K562 treated with DMSO at 1 percent for 4 hours (cell line): Measurements from ENCODE around the gene FOXD3. TPM values are rescaled to one million over a fixed set of nuclear protein-coding genes. Genes with fewer than 3 reads are reported as not detected.

Experiments used
- total RNA-seq: library from RNA; unstranded; fragments of 300-600 nt; gene quantifications from 2 replicates; pipeline ENCODE4 v1.2.3, GENCODE V29; 2022; ENCODE audit not compliant: insufficient read depth

The FOXD3 gene
- 1.9 and 2.7 TPM in 2 replicates for total RNA-seq

GRCh38 chr1:63322114-63322943, at the start of gene FOXD3:
Gene FOXD3, plus strand, starts transcription at chr1:63322567. Its CDS starts 492 bp downstream, at chr1:63323059.

GRCh38 chr1:63367215-63368103, 45.1 kb downstream of the FOXD3 start, which contains the start of gene ALG6:
Gene ALG6, plus strand, starts transcription at chr1:63367627. Its CDS starts 3,351 bp downstream, at chr1:63370978.

Other genes starting within 250 kb of the FOXD3 start
- 3.9 and 5.8 TPM in 2 replicates for gene ALG6, start 45.1 kb downstream of the FOXD3 start, total RNA-seq
- gene ITGB3BP, start 200.7 kb downstream of the FOXD3 start, total RNA-seq = 52.2 and 57.8 TPM in 2 replicates
- gene EFCAB7, start 201.0 kb downstream of the FOXD3 start, total RNA-seq = 2.0 and 5.7 TPM in 2 replicates